GM23338 (cell line): ENCODE results near the gene C6. TPM values are rescaled to one million over a fixed set of nuclear protein-coding genes. Genes with fewer than 3 reads are reported as not detected.

Experiments used
- ATAC-seq: fragments of 200-7000 bp; cut with Tn5 transposase; 3 replicates; pipeline ENCODE4 v1.9.1; 2020
- DNase-seq: peaks from one replicate; pipeline ENCODE4 v3.0.0-alpha.2; 2015; ENCODE audit warnings: low spot score
- H2AFZ ChIP-seq: fragments of 200-600 bp; sonication (generic); 2 replicates; pipeline ENCODE4 v1.8.0; 2016; ENCODE audit warnings: antibody characterized with exemption, mild to moderate bottlenecking, moderate library complexity
- H3F3A ChIP-seq: fragments of 200-600 bp; sonication (generic); replicated peaks from 2 replicates; pipeline ENCODE4 v1.8.0; 2017; ENCODE audit warnings: antibody characterized with exemption, mixed run types, low read depth
- H3K27ac ChIP-seq: fragments of 200-600 bp; sonication (generic); 2 replicates; pipeline ENCODE4 v1.6.1; 2016; ENCODE audit warnings: low read depth
- H3K27me3 ChIP-seq: fragments of 200-600 bp; sonication (generic); 2 replicates; pipeline ENCODE4 v1.8.0; 2016; ENCODE audit warnings: mild to moderate bottlenecking, mixed run types, moderate library complexity; ENCODE audit not compliant: insufficient read depth
- H3K36me3 ChIP-seq: fragments of 200-600 bp; sonication (generic); 2 replicates; pipeline ENCODE4 v1.8.0; 2016; ENCODE audit warnings: mild to moderate bottlenecking; ENCODE audit not compliant: insufficient read depth
- H3K4me1 ChIP-seq: fragments of 200-600 bp; sonication (generic); 2 replicates; pipeline ENCODE4 v1.8.0; 2016; ENCODE audit warnings: mild to moderate bottlenecking, moderate library complexity; ENCODE audit not compliant: insufficient read depth
- H3K4me2 ChIP-seq: fragments of 200-600 bp; sonication (generic); 2 replicates; pipeline ENCODE4 v1.7.1; 2017; ENCODE audit warnings: mixed run types
- H3K4me3 ChIP-seq: fragments of 200-600 bp; sonication (generic); 2 replicates; pipeline ENCODE4 v1.6.1; 2016; ENCODE audit warnings: mixed run types
- H3K79me2 ChIP-seq: fragments of 200-600 bp; sonication (generic); replicated peaks from 2 replicates; pipeline ENCODE4 v1.8.0; 2017; ENCODE audit warnings: mild to moderate bottlenecking; ENCODE audit not compliant: insufficient read depth
- H3K9me2 ChIP-seq: fragments of 200-600 bp; sonication (generic); 2 replicates; pipeline ENCODE4 v1.8.0; 2017; ENCODE audit not compliant: insufficient read depth
- H4K20me1 ChIP-seq: fragments of 200-600 bp; sonication (generic); replicated peaks from 2 replicates; pipeline ENCODE4 v1.8.0; 2017; ENCODE audit warnings: mild to moderate bottlenecking; ENCODE audit not compliant: insufficient read depth
- H3K27ac Mint-ChIP-seq: 2 replicates; pipeline ENCODE4 v1.8.0; 2020; ENCODE audit warnings: inconsistent platforms, mild to moderate bottlenecking, moderate library complexity, mixed read lengths
- H3K27me3 Mint-ChIP-seq: 3 replicates; pipeline ENCODE4 v1.8.0; 2022; ENCODE audit warnings: low read depth, mild to moderate bottlenecking, moderate library complexity, mixed read lengths, inconsistent platforms; ENCODE audit not compliant: insufficient read depth, poor library complexity
- H3K36me3 Mint-ChIP-seq: 3 replicates; pipeline ENCODE4 v1.8.0; 2021; ENCODE audit warnings: low read depth, mild to moderate bottlenecking, inconsistent platforms, moderate library complexity, mixed read lengths
- H3K4me1 Mint-ChIP-seq: 3 replicates; pipeline ENCODE4 v1.8.0; 2020; ENCODE audit warnings: mild to moderate bottlenecking, inconsistent platforms, mixed read lengths
- H3K4me3 Mint-ChIP-seq: 3 replicates; pipeline ENCODE4 v1.8.0; 2021; ENCODE audit warnings: moderate library complexity, mild to moderate bottlenecking, inconsistent platforms, mixed read lengths
- H3K9me3 Mint-ChIP-seq: 3 replicates; pipeline ENCODE4 v1.8.0; 2020; ENCODE audit warnings: moderate library complexity, mild to moderate bottlenecking, inconsistent platforms, mixed read lengths
- CREB1 ChIP-seq: fragments of 250-450 bp; sonication (Bioruptor Pico); IDR thresholded peaks from 2 replicates; pipeline ENCODE4 v1.5.0; 2020; ENCODE audit warnings: low read depth, mild to moderate bottlenecking, moderate library complexity
- CTCF ChIP-seq, 2 experiments: fragments of 200-600 bp in 1 of 2; sonication (generic) in 1 of 2; conservative IDR thresholded peaks; 2 replicates each; pipeline versions ENCODE4 v1.5.1 to v1.6.1; 2016 to 2017; ENCODE audit warnings: antibody characterized with exemption in 2 of 2, low read depth in 2 of 2, mild to moderate bottlenecking in 2 of 2, moderate library complexity in 1 of 2
- ETS1 ChIP-seq: IDR thresholded peaks from 2 replicates; pipeline ENCODE4 v1.6.1; 2016; ENCODE audit warnings: antibody characterized with exemption
- EZH2 ChIP-seq: fragments of 200-600 bp; sonication (generic); IDR thresholded peaks from one replicate; pipeline ENCODE4 v1.8.0; 2017; ENCODE audit warnings: antibody characterized with exemption, mild to moderate bottlenecking, low read depth; ENCODE audit not compliant: unreplicated experiment
- EZH2phosphoT487 ChIP-seq: fragments of 200-600 bp; sonication (generic); IDR thresholded peaks from one replicate; pipeline ENCODE4 v1.8.1; 2018; ENCODE audit warnings: antibody characterized with exemption; ENCODE audit not compliant: unreplicated experiment
- JUNB ChIP-seq: IDR thresholded peaks from one replicate; pipeline ENCODE4 v1.6.1; 2016; ENCODE audit warnings: antibody characterized with exemption; ENCODE audit not compliant: unreplicated experiment
- NANOG ChIP-seq: IDR thresholded peaks from 2 replicates; pipeline ENCODE4 v1.6.1; 2016; ENCODE audit warnings: antibody characterized with exemption, borderline replicate concordance
- POLR2AphosphoS5 ChIP-seq: IDR thresholded peaks from 2 replicates; pipeline ENCODE4 v1.6.1; 2016; ENCODE audit warnings: antibody characterized with exemption, low read depth
- REST ChIP-seq: IDR thresholded peaks from one replicate; pipeline ENCODE4 v1.6.1; 2018; ENCODE audit warnings: antibody characterized with exemption; ENCODE audit not compliant: unreplicated experiment
- STAT1 ChIP-seq: IDR thresholded peaks from one replicate; pipeline ENCODE4 v1.6.1; 2016; ENCODE audit warnings: antibody characterized with exemption; ENCODE audit not compliant: unreplicated experiment
- ZNF114 ChIP-seq: fragments of 250-450 bp; sonication (Bioruptor Pico); IDR thresholded peaks from 2 replicates; pipeline ENCODE4 v1.5.0; 2020; ENCODE audit warnings: mild to moderate bottlenecking, moderate library complexity
- ZNF331 ChIP-seq: fragments of 250-450 bp; sonication (Bioruptor Pico); IDR thresholded peaks from 2 replicates; pipeline ENCODE4 v1.5.0; 2020; ENCODE audit warnings: low read depth, mild to moderate bottlenecking, moderate library complexity
- ZNF462 ChIP-seq: fragments of 250-450 bp; sonication (Bioruptor Pico); IDR thresholded peaks from 2 replicates; pipeline ENCODE4 v1.5.0; 2020; ENCODE audit warnings: mild to moderate bottlenecking, moderate library complexity
- polyA plus RNA-seq: library from polyadenylated mRNA; unstranded; fragments of >200 nt; fragmentation: Nextera tagmentation; extraction: Ambion mirVana; gene quantifications from 2 replicates; pipeline ENCODE4 v1.2.1, GENCODE V29; 2016
- total RNA-seq: library from RNA; depleted of rRNA; stranded (reverse); fragments of >200 nt; shearing (Covaris generic); gene quantifications from 2 replicates; pipeline ENCODE4 v1.2.3, GENCODE V29; 2014

Gene C6
- total and polyA plus RNA-seq, 2 experiments from 2014 or later = not detected

- Histone ChIP-seq H3K36me3 (no peaks in the 10 kb centered on the region), H3K27me3 (no peaks in the 10 kb centered on the region), H3K4me3 (no peak overlapping the region), H2AFZ (peak overlapping the region; percentile 29; the same call in 1 of the 2 replicates), H3K27ac (no peak overlapping the region), H3K79me2 (no peaks in the 10 kb centered on the region), H3K4me2 (peak overlapping the region; percentile 71; the same call in 1 of the 2 replicates), H3F3A (no peaks in the 10 kb centered on the region), H3K4me1 (peaks cover 17% of the 10 kb centered on the region), H3K9me2 (no peaks in the 10 kb centered on the region), H4K20me1 (no peaks in the 10 kb centered on the region)
- H3K4me1 Mint-ChIP-seq = peaks cover 20% of the 10 kb centered on the region; the same call in 2 of the 3 replicates
- ATAC-seq = no peak; the same call in 2 of the 3 replicates
- no peak for DNase-seq
- no peak for TF ChIP-seq STAT1
- TF ChIP-seq JUNB = no peak
- no peak for TF ChIP-seq ZNF114 (CRISPR knock-in tag)
- TF ChIP-seq ZNF462 (CRISPR knock-in tag) = no peak
- TF ChIP-seq EZH2phosphoT487 = no peak
- no peak for TF ChIP-seq REST
- no peak for TF ChIP-seq CREB1 (CRISPR knock-in tag)
- no peak for TF ChIP-seq POLR2AphosphoS5
- TF ChIP-seq ETS1 = no peak
- no peak for TF ChIP-seq ZNF331 (CRISPR knock-in tag)
- no peak for TF ChIP-seq CTCF (conservative IDR thresholded peaks at IDR 0.05; ENCODE audit: low read depth in 2 of 2)
- no peak for TF ChIP-seq NANOG
- TF ChIP-seq EZH2 = no peak
- no peaks in the 10 kb centered on the region for H3K36me3 Mint-ChIP-seq
- H3K9me3 Mint-ChIP-seq = no peaks in the 10 kb centered on the region
- H3K4me3 Mint-ChIP-seq = no peak overlapping the region
- peak overlapping the region; percentile 17; the same call in 1 of the 2 replicates for H3K27ac Mint-ChIP-seq
- no peaks in the 10 kb centered on the region for H3K27me3 Mint-ChIP-seq
These were observed 5.8 kb upstream of the C6 start for GRCh38 chr5:41218929-41219657.
